HTR-8/SVneo (cell line): Measurements from ENCODE around the gene NME3.

Source experiments
- DNase-seq: peaks from one replicate; pipeline ENCODE4 v3.0.0; 2011; ENCODE audit warnings: low spot score, mixed read lengths; ENCODE audit not compliant: insufficient read length
- FAIRE-seq: peaks from 2 replicates; lab custom pipeline; 2011; peaks lifted over from hg19 to GRCh38; lab: Jason Lieb, UNC

Gene NME3

DNA sequence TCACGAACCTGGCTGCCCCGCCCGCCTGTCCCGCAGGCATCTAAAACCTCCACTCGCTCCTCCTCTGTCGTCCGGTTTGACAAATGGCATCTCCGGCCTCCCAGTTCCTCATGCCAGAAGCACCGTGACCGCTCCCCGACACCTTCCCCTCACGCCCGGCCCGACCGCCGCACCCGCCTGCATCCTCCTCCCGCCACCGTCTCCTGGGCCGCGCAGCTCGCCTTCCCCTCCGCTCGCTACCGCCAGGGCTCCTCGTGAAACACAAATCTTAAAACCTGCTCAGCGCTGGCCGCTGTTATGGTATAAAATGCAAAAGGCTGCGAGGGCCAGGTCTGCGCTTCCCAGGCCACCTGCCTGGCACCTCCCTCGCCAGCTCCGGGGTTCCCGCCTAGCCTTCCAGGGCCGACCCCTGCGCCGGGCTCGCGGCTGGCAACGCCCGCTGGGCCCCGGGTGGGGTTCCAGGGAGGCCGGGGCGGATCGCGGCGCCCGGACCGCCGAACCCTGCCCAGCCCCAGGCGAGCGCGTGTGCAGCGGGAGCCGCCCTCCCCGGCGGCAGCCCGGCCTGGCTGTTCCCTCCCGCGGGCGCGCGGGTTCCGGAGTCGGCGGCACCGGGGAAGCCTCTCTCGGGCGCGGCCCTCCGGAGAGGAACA, 10.5 kb upstream of the NME3 start:
- FAIRE-seq (no peak), DNase-seq (no peak)

DNA sequence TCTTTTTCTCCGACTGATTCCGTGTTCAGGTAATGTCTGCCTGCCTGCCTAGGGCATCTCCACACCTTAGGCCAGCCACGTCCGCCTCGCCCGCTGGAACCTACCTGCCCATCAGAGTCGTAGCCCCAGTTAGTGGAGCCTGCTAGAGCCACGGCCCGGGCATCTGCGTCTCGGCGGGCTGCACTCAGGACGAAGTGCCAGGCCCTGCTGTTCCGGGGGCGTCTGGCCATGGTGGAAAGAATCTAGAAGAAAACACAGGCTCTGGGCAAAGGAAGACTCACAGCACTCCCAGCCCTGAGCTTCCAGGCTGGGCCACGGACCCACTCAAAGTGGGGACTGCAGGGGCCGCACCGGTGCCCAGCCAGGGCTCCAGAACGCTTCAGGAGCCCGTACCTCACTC, 9.9 kb upstream of the NME3 start:
- FAIRE-seq: no peak
- no peak for DNase-seq

DNA sequence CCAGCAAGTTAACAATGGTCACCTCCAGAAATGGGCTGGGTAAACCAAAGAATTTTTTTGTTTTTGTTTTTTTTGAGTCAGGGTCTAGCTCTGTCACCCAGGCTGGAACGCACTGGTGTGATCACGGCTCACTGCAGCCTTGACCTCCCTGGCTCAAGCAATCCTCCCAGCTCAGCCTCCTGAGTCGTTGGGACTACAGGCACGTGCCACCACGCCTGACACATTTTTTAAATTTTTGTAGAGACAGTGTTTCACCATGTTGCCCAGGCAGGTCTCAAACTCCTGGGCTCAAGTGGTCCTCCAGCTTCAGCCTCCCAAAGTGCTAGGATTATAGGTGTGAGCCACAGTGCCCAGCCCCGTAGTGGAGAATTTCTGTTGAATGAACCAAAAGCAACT, 9.3 kb upstream of the NME3 start:
- DNase-seq: no peak
- no peak for FAIRE-seq

DNA sequence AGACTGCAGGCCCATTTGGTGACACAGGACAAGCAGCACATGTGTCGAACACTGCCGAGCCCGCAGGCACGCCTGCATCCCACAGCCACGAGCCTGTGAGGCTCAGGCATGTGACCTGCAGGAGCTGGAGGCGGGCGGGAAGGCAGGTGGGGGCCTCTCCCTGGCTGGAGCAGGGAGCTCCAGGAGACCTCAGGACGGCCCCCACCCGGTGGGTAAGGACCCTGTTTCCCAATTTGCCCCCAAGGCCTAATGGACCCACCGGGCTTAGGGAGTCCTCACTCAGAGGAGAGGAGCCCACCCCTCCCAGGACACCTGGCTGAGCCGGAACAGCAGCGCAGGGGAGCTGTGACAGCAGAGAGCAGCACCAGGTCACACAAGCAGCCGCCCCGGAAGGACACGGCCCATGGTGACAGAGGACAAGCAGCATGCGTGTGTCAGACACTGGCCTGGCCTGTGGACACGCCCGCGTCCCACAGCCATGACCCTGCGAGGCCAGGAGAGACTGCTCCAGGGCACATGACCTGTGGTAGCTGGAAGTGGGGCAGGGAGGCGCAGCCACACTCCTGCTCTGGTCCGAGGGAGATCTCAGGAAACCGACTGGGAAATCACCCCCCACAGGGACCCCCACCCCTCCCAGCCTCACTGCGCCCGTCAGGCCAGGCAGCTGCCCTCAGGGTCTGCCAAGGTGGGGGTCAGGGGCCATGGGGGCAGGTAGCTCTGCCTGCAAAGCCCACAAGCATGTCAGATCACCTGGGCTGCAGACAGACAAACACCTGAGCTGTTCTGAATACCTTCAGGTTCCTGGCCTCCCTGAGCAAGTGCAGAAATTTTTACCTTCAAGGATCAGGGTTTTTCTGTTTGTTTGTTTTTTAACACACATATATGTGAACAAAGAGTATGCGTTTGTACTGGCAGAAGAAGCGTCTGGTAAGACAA, 8.7 kb upstream of the NME3 start:
- DNase-seq: no peak
- FAIRE-seq: no peak

DNA sequence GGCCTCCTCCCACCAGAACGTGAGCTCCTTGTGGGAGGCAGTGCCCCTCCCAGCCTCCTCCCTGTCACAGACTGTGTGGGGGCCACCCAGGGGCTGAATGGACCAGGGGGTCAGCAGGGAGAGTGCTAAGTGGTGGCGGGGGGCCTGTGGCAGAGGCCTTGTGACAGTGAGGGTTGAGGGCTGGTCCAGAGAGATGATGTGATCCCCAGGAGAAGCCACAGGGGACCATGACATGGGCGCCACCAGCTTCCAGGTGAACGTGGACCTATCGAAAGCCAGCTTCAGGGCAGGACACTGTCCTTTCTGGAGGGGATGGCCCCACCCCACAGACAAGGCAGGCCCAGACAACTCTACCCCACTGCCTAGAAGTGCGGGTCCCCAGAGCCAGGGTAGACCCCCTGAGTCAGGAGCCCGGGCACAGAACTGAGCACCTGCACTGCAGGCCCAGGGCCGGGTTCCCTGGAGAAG, 7.9 kb upstream of the NME3 start:
- FAIRE-seq: no peak
- DNase-seq: no peak

DNA sequence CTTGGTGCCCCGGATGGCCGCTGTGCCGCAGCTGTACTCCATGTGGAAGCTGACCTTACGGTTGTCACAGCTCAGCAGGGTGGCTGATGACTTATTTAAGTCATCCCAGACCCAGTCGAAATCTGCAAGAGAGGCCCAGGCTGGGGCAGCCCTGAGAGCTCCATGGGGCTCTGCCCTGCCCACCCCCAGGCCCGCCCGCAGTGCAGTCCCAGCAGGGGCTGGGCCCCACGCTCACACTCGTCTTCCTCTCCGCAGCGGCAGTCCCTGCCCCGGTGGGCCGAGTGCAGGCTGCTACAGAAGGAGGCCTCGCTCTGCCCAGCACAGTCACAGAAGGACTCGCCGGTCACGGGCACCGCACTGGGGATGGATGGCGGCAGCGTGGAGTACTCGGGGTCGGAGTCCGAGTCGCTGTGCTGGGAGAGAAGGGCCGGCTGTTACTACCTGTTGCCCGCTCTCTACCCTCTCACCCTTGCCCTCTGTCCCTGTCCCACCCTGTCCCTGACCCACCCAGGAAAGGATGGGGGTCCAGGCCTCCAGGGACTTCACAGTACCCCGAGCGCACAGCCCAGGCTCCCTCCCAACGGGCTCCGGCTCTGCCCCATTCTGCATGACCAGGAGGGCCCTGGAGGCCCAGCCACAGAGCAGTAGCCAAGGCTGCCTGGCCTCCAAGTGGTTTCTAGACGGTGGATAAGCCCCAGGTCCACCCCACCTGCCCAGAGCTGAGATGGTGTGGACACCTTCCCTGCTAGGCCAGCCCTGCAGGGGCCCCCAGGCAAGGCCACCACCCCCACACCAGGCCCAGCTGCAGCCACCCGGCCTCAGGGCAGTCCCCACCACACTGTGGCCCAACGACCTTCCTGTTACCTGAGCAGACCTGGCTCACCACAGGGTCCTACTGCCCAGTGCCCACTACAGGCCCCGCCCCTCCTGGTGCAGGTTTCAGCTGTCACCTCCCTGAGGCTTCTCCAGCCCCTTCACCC, 7.1 kb upstream of the NME3 start:
- FAIRE-seq (no peak), DNase-seq (no peak)

DNA sequence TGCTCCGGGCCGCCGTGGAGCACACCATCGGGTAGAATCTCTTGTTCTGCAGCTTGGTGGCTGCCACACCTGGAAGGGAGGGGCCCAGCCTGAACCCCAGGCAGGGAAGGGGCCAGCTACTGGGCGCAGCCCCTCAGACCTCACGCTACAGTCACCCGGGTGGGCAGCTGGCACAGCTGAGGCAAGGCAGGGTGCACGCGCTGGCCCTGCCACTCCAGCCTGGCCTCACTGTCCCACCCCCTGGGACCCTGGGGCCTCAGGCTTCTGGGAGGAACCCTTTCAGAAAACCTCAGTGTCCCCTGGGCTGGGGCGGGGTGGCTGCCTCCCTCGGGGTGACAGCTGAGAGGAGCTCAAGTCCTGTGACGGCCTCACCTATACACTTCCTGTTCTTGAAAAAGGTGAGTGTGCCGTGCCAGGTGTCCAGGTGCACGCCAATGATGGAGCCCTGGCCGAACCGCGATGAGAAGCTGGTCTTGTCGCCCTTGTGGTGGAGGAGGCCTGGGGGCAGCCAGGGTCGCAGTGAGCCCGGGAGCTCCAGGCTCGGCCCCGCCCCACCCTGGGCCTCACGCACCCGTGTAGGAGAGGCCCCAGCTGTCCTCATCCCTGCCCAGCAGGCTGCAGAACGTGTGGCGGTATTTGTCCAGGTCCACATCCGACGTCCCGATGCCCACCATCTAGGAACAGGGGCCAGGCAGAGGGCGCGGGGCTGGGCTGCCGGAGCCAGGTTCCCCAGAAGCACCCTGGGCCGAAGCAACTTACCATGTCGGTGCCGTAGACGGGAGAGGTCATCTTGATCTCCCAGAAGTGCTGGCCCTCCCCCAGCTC, 6.2 kb upstream of the NME3 start:
- FAIRE-seq (no peak), DNase-seq (no peak)

DNA sequence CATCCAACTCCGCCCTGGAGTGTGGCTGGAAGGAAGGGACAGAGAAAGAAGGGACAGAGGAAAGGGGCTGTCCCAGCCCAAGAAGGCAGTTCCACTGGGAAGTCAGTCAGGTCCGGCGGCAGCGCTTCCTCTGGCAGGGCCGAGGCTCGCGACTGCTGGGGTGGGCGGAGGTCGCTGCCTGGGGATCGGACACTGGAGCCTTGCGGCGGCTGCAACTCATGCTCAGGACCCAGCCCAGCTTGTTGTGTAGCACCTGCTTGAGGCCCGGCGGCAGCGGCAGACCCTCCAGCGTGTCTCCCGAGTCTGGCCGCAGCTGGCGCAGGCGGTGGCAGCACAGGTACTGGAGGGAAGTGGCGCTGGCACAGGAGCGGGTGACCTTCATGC, 5.6 kb upstream of the NME3 start:
- FAIRE-seq: no peak
- DNase-seq: no peak

DNA sequence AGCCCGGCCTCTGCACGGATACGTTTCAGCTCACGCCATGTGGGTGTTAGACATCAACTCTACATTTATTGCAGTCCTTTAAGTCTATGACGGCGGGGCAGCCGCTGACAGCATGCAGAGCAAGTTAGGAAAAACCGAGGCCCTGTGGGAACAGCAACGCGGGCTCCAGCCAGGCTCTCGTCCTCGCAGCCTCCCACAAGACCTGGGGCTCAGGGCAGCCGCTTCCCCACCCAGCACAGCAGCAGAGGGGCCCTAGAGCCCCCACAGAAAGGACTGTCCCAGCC, 5.3 kb upstream of the NME3 start:
- no peak for FAIRE-seq
- DNase-seq: no peak

DNA sequence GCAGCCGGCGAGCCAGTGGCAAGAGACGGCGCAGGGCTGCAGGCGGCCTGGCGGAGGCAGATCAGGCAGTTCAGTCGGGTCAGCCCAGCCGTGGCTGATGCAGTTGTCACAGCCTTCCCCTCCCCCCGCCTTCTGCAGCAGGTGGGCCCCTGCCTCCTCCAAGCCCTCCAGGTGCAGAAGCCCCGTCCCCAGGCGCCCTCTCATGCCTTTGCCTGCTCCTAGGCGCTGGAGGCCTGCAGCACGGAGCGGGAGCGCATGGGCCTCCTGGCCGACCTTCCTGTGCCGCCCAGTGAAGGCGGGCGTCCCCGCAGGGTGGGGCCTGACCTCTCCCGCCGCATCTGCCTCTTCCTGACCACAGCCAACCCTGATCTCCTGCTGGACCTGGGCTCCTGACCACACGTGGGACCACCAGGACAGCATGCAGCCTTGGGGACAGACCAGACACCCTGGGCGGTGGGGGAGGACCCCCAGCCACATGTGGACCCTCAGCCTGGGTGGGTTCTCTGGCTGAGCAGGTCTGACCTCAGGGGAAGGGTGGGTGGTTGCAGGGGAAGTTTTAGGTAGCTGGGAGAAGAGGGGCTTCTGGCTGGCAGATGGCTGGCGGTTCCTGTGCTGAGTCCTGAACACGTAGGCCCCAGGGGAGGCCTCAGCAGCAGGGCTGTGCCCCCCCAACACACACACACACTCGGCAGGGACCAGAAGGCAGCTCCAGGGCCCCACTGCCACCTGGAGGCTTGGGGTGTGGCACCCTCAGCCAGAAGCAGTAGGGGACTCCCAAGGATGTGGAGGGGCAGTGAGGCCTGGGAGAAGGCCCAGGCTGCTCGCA, 4.7 kb upstream of the NME3 start:
- FAIRE-seq (no peak), DNase-seq (no peak)

DNA sequence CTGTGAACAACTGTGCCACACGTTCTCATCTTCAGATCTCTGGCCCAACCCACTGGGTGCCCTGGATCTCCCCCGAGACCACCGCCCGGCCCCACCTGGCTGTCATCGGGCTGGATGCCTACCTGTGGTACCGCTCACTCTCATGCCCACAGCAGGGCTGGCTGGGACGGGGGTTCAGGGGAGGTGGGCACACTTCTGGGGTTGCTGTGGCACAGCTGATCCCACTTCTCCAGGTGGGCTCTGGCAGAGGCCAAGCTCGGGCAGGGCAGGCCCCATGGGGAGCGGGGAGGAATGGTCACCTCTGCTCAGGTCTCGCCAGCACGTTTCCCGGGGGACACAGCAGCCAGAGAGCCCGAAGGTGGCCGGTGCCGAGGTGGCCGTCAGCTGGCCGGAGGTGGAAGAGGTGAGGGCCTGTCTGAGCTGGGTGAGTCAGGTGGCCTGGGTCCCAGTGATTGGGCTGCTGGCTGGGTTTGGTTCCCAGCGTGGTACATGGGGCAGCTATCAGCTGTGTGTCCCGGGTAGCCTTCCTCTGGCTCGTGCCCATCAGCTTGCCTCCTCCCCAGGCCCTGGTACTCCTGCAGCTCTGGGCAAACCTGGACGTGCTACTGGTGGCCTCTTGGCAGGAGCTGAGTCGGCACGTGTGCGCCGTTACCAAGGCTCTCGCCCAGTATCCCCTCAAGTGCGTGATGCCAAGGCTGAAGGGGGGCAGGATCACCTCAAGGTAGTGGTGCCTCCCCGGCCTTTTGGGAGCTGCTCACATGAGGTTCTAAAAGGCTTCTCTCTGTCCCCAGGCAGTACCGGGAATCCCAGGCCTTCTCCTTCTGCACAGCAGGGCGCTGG, 3.9 kb upstream of the NME3 start:
- DNase-seq: no peak
- no peak for FAIRE-seq

DNA sequence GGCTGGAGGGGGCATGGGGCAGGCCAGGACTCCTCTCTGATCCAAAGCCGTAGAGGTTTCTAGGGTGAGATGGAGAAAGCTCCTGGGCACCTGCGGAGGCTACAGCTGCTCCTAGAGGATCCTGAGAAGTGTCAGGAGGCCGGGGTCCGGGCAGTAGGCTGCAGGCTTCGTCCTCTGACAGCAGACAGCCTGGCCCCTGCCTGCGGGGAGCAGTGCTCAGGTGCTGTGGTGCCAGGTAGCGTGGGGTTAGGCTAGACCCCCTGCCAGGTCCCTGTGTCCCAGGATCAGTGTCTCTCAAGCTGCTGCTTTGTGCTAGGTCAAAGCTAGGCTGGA, 3.1 kb upstream of the NME3 start:
- no peak for DNase-seq
- no peak for FAIRE-seq

DNA sequence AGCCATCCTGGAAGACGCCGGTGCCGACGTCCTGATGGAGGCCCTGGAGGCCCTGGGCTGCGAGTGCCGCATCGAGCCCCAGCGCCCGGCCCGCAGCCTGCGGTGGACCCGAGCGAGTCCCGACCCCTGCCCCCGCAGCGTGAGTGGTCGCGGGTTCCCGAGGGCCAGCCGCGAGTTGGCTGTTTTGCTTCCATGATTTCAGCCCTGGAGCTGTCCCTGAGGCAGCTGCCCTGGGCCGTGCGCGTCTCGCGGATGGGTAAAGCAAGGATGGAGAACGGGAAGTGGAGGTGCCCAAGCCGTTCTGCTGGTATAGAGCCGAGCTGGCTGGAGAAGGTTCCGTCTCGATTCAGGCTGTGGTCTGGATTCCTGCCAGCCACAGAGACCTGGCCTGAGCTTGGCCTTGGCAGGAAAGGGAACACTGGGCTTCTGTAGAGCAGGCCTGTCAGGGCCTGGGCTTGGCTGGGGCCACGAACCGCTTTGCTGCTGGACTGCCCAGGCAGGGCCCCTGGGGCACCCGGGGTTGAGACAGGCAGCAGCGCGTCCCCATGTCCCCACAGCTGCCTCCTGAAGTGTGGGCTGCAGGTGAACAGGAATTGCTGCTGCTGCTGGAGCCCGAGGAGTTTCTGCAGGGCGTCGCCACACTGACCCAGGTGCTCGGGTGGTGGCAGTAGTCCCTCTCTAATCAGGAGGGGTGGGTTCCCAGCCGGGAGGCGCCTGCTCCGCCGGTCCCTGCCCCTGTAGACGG, 2.5 kb upstream of the NME3 start:
- FAIRE-seq: peak; percentile 36
- no peak for DNase-seq

DNA sequence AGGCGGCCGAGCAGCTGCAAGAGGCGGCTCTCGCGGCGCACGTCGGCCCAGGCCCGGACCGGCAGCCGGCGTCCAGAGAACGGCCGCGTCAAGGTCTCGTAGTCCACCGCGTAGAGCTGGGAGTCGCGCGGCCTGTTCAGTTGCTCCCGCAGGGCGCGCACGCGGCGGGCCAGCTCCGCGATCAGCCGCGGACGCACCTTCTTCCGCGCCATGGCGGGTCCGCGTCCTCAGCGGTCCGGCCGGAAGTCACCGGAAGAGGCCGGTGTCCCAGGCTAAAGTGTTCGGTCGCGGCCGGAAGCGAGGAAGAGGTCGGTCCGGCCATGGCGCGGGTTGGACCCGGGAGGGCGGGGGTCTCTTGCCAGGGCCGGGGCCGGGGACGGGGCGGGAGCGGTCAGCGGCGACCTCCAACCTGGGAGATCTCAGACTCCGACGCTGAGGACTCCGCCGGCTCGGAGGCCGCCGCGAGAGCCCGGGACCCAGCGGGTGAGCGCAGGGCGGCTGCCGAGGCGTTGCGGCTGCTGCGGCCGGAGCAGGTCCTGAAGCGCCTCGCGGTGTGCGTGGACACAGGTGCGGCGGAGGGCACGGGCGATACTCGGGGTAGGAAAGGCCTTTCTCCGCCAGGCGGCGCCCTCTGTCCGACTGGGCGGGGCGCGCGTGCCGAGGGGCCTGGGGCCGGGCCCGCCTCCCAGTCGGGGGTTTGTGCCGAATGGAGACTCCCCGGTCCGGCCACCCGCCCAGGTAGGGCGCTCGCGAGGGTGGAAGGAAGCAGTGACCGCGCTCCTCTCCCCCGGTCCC, 1.8 kb upstream of the NME3 start, which contains the start of gene MRPS34:
TSS of gene MRPS34 (minus strand) at position 227 of the 795 bp plus-strand sequence. CDS start at position 212, 15 bp downstream.
- FAIRE-seq (peak; percentile 95), DNase-seq (peak; percentile 80)

DNA sequence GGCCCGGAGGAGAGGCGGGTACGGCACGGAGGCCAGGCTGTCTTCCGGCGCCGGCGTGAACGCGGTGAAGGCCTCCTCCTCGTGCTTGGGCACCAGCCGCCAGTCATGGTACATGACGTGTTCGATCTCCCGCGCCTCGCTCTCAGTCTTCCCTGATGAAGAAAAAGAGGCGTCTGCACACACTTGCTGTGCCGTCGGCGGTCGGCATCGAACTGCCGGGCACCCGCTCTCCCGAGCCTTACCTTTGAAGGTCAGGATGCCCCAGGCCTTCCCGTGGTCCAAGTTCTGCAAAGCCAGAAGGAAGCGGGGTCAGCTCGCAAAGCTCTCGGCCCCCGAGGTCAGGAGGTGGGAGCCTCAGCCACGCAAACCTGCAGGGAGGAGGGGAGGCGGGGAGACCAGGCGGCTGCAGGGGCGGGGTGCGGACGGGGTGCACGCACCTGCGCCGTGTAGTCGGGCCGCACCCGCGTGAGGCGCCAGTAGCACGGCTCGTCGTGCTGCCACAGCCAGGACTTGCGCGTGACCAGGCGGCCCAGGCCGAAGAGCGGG, 1.1 kb upstream of the NME3 start, which contains the start of gene EME2:
TSS of gene EME2 (plus strand) at position 449 of the 546 bp plus-strand sequence. CDS start 418 bp downstream, outside the sequence.
- peak; percentile 16 for FAIRE-seq

DNA sequence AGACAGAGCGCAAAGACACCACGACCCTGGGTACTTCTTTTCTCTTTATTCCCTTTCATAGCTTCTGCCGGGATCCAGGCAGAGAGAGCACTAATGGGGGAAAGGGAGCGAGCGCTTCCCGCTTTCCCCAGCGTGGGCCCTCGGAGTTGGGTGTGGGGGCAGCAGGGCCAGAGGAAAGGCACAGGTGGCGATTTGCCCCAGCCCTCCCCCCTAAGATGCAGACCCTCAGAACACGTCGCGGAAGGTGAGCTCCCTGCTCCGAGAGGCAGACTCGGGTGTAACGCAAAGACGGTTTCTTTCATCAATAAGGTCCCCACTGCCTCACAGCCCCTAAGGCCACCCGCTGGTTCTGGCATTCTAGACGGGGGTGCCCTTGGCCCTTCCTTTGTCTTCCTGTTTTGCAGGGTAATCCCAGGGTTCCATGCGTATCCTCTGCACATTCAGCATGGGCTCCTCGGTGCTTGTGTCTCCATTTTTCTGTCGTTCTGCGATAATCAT, 570 bp upstream of the NME3 start:
- DNase-seq: no peak
- no peak for FAIRE-seq

More for the DNA sequence above, 1.1 kb upstream of the NME3 start, which contains the start of gene EME2:
- DNase-seq: no peak
